ENCODE measurements around the gene ZFYVE28. TPM values are rescaled to one million over a fixed set of nuclear protein-coding genes. Genes with fewer than 3 reads are reported as not detected.

Gene ZFYVE28
- total RNA-seq, 2 experiments from 2014 or later: 9.6 to 10.3 TPM

DNA sequence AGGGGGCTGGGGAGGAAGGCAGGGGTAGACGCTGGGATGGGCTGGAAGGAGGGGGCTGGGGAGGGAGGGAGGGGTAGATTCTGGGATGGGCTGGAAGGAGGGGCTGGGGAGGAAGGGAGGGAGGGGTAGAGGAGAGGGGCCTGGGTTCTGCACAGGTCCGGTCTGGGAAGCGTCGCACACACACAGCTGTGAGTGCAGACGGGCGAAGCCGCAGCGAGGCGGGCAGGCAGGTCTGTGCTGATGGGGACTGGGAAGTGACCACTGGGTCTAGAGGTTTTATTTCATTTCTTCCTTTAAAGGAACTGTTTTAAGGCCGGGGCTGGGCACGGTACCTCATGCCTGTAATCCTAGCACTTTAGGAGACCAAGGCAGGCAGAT is 87.4 kb downstream of the ZFYVE28 start:
- ChIA-PET CTCF (no interaction called here), POLR2A (no interaction called here)

DNA sequence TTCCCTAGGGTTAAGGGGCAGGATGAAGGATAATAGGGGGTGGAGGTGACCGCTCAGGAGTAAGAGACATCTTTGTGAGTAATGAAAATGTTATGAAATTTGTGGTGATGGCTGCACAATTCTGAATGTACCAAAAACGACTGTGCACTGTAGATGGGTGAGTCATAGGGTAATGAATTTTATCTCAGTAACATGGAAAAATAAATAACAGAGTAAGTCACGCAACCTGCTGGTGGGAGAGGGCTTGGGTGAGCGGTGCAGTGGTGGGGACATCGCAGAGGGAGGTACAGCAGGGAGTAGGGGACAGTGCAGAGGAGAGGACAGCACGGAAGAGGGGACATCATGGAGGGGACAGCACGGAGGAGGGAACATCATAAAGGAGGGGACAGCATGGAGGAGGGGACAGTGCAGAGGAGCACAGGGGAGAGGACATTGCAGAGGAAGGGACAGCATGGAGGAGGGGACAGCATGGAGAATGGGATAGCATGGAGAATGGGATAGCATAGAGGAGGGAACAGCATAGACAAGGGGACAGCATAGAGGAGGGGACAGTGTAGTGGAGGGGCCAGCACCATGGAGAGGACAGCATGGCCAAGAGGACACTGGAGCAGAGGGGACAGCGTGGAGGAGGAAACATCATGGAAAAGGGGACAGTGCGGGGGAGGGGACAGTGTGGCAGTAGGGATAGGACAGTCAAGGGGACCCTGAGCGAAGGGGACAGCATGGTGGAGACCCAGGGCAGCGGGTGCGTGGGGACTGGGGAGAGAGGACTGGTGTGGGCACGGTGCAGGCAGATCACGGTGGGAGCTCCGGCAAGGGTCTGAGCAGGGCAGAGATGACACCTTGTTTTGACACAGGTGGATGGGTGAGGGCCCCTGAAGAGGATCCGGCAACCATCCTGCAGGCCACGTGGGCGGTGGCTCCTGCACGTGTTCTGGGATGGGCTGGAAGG is 88.1 kb downstream of the ZFYVE28 start:
- ChIA-PET CTCF (no interaction called here), POLR2A (no interaction called here)

DNA sequence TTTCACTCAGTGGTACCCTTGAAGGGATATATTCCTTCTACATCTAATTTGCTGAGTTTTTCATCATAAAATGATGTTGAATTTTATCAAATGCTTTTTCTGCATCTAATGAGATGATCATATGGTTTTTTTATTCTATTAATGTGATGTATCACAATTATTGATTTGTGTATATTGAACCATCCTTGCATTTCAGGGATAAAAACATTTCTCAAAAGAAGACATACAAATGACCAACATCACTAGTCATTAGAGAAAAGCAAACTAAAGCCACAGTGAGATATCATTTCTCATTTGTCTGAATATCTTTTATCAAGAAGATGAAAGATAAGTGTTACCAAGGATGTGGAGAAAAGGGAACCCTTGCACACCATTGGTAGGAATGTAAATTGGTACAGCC is 90.9 kb downstream of the ZFYVE28 start:
- POLR2A ChIA-PET: no interaction called here
- CTCF ChIA-PET: no interaction called here

DNA sequence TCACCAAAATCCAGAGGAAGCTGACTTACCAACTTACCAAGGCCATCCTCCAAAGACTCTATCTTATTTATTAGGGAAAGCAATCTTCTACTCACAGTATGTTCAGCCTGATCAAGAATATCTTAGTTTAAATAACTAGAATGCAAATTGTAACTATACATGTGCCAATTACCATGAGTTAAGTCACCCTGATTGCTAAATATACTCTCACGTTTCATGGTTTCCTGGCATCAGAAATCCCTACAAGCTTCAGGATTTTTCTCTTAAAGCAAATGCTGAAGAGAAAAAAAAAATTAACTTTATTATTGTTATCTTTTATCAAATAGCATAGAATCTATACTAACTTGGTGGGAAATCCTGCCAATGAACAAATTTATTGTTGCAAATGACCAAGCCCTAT is 93.6 kb downstream of the ZFYVE28 start:
- ChIA-PET POLR2A (no interaction called here), CTCF (no interaction called here)

DNA sequence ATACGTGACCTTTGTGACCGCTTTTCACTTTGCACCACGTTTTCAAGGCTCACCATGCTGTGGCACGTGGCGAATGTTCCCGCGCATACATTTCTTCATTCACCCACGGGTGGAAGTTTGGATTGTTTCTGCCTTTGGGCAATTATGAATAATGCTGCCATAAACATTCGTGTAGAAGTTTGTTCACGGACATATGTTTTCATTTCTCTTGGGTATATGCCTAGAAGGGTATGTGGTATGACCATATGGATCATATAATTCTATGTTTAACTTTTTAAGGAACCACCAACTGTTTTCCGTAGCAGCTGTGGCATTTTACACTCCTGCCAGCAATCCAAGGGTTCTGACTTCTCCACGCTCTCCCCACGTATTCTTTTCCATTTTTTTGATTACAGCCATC is 95.6 kb downstream of the ZFYVE28 start:
- POLR2A ChIA-PET: no interaction called here
- CTCF ChIA-PET: no interaction called here

DNA sequence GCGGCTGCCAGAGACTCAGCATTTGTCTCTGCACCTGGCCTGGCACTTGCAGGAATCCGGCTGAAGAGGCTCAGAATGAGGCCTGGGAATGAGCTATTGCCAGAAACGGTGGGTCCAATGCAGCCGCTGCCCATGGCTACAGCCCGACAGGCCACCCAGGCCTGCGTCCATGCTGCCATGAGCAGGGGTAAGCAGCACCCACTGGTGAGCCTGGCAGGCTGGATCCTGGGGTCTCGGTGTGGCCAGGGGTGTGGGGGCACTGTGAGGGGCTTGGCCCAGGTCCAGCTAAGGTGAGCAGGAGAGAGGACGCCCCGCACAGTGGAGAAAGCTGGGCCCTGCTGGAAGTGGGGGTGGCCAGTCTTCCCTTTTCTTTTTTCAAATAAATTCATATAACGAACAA is 96.2 kb downstream of the ZFYVE28 start:
- ChIA-PET CTCF (no interaction called here), POLR2A (no interaction called here)

DNA sequence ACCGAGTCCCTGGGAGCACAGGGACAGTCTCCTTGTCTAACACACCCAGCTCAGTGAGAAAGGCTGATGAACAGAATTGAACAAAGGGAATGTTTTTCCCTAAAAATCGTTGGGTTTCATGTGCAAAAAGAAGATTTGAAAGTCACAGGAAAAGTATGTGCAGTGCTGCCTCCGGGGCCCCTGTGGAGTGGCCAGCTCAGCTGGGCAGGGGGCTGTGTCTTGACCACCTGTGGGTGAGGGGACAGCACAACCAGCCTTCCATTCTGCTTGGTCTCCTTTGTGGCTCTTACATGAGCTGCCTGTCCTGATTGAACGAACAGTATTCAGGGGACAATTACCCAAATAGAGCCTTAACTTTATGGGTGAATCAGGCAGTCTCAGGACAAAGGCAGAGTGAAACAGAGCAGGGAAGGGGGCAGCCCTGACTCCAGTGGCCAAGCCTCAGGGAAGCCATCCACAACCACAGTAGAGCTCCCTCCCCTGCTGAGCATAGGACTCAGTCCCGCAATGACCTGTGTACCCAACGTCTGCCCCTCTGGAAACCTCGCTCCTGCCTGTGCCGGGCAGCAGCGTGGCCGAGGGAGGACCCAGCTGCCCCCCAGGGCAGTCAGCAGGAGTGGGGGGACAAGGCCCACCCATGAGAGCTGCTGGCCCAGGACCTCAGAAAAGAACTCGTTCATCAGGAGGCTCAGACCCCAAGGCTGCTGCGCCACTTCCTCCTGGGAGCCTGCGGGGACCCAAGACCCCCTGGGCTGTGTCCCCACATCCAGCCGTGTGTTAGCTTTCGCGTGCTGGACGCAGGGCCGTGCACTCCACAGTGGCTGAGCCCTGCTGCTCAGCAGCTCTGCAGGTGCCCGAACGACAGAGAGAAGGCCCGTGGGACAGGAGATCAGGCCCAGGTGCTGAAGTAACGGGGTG is 96.9 kb downstream of the ZFYVE28 start:
- POLR2A ChIA-PET: no interaction called here
- CTCF ChIA-PET: no interaction called here

DNA sequence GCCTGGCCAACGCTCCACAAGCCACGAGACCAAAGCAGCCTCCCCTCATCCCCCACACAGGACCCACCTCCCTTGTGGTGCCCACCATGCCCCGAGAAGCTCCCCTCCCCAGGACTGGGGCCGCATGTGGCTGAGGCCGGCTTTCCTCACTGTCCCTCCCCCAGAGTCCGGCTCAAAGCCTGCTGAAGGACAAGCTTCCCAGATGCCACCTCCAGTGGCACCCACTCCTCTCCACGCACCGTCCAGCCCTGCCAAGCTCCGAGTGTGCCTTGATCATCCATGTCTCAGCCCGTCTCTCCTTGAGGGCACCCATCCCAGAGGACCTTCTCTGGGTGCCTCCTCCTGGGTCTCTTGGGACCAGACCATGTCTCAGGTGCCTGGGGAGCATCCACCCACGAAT is 97.7 kb downstream of the ZFYVE28 start:
- POLR2A ChIA-PET: no interaction called here
- CTCF ChIA-PET: no interaction called here

DNA sequence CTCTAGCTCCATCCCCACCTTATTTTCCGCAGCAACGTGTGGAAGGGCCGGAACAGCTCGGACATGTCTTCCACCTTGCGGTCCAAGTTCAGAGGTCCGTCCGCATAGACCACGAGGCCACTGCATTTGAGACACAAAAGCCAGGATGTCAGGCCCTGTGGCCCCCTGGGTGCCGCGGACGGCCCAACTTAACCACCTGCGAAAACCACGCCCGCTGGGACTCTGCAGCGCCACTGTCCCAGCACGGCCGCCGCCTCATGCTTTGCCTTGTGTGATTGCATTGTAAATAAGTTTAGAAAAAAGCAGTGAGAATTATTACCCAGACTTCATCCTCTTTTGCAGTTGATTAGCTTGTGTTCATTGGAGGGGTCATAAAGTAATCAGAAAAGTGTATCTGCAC is 98.3 kb downstream of the ZFYVE28 start:
- ChIA-PET POLR2A (no interaction called here), CTCF (no interaction called here)

DNA sequence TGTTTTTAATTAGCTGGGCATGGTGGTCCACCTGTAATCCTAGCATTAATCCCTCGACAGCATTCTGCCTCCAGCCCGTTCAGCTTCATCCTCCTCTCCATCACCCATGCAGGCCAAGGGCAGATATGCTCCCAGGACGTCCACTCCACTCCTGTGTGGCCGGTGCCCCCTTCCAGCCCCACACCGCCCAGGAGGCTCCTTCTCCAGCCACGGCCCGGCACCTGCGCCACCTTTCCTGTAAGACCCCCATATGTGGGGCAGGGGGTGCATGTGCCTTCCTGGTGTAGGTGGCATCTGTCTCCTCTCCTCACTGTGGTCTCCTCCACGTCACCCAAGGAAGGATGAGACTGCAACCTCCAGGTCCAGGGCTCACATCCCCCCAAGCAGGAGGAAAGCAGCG is 99.6 kb downstream of the ZFYVE28 start:
- ChIA-PET POLR2A (interaction anchor here (0.6 kb wide), 1 partner anchor 150 kb away, joined by 3 read pairs; the partner anchor contains the start of gene RNF4), CTCF (no interaction called here)

DNA sequence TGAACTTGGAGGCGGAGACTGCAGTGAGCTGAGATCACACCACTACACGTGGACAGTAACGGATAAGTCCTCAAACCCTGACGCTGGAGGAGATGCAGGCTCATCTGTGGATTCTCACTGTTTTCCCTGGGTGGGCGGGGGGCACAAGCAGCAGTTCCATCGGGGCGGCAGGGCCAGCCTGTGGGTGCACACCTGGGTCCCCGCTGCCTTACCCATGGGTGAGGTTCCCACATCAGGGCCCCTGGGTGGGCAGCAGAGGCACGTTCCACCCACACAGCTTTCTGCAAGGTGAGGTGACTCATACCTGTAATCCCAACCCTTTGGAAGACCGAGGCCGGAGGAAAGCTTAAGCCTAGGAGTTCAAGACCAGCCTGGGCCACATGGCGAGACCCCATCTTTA is 100.0 kb downstream of the ZFYVE28 start:
- CTCF ChIA-PET: no interaction called here
- POLR2A ChIA-PET: interaction anchor here (0.6 kb wide), 1 partner anchor 151 kb away, joined by 3 read pairs; the partner anchor contains the start of gene RNF4

DNA sequence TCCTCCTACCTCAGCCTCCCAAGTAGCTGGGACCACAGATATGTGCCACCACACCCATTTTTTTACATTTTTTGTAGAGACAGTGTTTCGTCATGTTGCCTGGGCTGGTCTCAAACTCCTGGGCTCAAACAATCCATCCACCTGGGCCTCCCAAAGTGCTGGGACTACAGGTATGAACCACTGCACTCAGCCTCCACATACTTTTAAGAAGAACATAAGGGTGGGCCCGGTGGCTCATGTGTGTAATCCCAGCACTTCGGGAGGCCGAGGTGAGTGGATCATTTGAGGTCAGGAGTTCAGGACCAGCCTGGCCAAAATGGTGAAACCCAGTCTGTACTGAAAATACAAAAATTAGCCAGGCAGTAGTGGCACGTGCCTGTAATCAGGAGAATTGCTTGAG is 105.1 kb downstream of the ZFYVE28 start:
- ChIA-PET CTCF (no interaction called here), POLR2A (no interaction called here)

DNA sequence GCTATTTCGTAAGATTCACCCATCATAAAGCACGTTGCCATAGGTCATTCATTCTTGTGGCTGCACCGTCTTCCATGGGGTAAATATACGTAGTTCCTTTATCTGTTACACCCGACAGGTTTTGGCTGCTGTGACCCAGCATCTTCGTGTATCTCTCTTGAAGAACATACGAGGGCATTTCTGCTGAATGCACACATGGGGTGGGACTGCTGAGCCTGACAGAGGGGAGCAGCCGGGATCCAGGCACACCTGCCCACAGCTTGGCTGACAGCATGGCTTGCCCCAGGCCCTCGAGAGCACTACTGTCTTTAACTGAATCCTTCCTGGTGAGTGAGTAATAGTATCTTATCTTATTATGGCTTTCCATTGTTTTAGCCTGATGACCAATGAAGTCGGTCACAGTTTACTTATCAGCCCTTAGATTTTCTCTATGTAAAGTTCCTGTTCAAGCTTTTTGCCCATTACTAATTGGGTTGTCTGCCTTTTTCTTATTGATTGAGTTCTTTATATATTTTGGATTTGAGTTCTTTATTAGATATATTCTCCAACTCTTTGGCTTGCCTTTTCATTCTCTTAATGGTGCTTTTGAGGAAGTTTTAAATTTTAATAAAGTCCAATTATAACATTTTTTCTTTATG is 111.6 kb downstream of the ZFYVE28 start:
- ChIA-PET POLR2A (no interaction called here), CTCF (no interaction called here)

DNA sequence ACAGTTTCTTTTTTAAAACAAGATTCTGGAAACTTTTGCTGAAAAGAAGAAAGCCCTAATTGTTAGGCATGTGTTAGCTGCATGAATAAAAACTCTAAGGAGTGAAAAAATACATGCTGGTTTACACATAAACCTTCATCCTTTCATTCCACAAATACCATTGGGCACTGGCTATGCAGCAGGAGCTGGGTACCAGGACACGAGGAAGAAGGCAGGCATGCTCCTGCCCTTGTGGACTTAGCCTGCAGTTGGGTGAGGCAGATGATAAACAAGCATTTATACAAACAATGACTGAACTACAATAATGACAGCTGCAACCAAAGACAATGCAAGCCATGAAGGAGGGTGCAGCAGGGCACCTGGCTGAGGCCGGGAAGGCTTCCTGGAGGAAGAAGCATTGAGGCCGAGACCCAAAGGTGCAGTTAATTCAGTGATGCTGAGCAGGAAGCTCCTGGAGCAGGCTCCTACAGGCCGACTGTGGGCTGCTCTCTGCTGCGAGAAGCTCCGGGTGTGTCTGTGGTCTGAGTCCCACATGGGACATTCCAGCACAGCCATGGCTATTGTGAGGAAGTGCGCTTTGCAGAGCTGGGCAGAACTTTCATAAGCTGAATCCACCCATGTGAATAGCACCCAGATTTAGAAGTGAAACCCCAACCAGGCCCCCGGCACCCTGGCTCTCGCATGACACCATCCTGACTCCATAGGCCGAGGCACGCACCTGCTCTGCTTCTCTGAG is 112.5 kb downstream of the ZFYVE28 start:
- POLR2A ChIA-PET: no interaction called here

DNA sequence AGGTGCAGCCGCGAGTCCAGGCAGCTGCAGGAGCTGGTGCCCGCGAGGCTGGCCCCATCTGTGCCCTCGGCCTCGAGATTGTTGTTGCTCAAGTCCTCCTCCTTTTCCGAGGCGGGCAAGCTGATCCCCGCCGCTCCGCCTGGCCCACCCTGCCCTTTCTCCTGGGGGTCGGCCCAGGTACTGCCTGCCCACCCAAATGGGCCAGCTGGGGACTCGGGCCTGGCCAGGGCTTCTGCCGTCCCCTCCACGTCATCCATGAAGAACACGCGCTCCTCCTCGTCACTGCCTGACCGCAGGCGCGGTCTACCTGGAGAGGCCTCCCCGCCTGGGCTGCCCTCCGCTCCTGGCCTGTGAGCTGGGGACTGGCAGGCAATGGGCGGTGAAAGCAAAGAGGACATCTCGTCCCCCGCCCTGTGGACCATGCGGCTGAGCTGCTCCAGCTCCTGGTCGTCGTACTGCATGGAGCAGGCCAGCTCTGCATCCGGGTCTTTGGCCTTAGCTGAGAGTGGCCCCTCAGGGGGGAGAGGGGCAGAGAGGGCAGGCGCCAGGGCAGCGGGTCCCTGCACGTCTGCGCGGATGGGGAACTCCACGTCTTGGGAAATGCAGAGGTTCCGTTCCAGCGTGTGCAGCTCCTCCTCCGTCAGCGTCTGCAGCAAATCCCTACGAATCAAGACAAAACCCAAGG is 113.4 kb downstream of the ZFYVE28 start:
- ChIA-PET POLR2A (interaction anchor here (0.5 kb wide), 1 partner anchor 124 kb away, joined by 4 read pairs; no protein-coding TSS in a partner anchor), CTCF (interaction anchor here (1.3 to 1.8 kb wide), 2 partner anchors 9 to 14 kb away, joined by 3 read pairs; no protein-coding TSS in a partner anchor)

More for the DNA sequence above, 112.5 kb downstream of the ZFYVE28 start:
- CTCF ChIA-PET: interaction anchor here (1.8 kb wide), 1 partner anchor 15 kb away, joined by 3 read pairs; no protein-coding TSS in a partner anchor

DNA sequence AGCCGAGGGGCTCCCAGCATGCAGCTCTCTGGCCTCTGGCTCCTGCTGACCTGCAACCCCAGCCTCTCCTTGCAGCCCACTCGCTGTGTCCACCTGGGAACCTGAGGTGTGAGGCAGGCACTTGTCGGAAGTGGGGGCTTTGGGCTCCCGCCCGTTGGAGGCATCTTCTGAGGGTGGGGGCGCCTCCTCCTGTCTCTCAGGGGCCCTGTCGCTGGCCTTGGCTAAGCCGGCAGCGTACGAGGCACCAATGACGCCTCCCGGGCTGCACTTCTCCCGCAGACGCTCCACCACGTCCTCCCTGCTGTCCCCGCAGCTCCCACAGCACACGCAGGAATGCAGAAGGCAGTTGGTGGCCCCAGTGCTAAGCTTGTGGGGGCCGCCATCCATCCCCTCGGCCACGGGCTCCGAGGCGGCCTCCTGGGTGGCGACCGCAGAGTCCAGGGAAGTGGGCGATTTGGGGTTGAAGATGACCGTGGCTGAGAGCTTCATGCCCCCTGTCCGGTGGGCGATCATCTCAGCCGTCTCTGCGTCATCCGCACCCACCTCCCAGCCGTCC is 114.0 kb downstream of the ZFYVE28 start:
- ChIA-PET POLR2A (interaction anchor here (0.5 kb wide), 1 partner anchor 124 kb away, joined by 4 read pairs; no protein-coding TSS in a partner anchor), CTCF (interaction anchor here (1.3 to 1.8 kb wide), 2 partner anchors 8 to 14 kb away, joined by 3 read pairs; no protein-coding TSS in a partner anchor)

DNA sequence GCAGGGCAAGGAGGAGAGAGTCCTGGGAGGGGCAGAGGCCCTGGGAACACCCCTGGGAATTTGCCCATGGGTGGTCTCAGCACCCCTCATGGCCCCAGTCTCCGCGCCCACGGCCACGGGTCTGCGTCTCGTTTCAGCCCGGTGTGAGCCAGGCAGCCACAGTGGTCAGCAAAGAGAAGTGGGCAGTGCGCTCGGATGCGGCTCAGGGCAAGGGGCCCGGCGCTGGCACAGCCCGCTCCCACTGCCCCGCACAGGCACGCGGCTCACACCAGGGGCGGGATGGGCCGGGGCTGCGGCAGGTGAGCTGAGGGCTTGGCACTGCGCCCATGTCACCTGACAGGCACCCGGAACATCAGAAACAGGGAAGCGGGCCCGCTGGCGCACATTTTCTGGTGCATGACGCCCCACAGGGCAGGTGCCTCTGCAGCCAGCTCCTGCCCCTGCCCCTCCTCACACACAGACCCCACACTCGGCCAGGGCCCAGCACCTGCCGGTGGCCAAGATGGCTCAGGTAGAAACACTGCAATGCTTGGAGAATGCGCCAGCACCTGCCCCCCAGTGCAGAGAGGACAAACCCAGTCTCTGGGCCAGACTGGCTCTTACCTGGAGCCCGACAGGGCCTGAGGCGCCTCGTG is 114.6 kb downstream of the ZFYVE28 start:
- POLR2A ChIA-PET: no interaction called here
- CTCF ChIA-PET: no interaction called here

DNA sequence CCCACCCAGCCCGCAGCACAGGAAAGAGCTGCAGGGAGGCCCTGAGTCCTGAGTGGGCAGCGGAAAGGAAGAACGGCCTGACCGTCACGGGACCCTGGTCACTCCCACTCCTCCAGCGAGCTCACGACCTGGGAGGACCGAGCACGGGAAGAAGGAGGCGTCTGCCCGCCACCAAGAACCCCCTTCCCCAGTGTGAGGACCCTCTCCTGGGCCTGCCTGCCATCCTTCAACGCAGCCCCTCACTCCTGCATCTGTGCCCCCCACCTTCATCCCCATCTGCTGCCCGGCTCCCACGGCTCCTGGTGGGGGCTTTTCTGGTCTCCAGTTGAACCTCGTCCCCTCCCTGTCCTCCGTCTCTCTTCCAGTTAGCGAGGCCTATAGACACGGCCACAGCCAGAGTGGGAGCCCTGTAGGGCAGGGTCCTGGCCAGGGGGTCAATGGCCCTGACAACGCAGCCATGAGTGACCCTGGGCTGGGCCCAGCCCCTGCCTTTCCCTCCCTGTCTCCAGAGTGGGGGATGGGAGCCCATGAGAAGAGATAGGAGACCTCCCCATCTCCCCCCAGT is 115.2 kb downstream of the ZFYVE28 start:
- POLR2A ChIA-PET: no interaction called here
- CTCF ChIA-PET: no interaction called here

Data from activated CD8-positive, alpha-beta memory T cell treated with anti-CD3 and anti-CD28 coated beads for 36 hours (primary cell).